NCI-H2227 (cell line): Measurements from ENCODE around the gene DUSP28.
"Not testable (repeated sequence)": the region's sequence is repeated elsewhere in the genome, so short reads cannot be mapped to it uniquely, and the experiment has no call there.

Experiments
- DNase-seq: peaks from one replicate; lab custom pipeline; 2025; ENCODE audit not compliant: unreplicated experiment; lab: John Stamatoyannopoulos, UW

Gene DUSP28

DNA sequence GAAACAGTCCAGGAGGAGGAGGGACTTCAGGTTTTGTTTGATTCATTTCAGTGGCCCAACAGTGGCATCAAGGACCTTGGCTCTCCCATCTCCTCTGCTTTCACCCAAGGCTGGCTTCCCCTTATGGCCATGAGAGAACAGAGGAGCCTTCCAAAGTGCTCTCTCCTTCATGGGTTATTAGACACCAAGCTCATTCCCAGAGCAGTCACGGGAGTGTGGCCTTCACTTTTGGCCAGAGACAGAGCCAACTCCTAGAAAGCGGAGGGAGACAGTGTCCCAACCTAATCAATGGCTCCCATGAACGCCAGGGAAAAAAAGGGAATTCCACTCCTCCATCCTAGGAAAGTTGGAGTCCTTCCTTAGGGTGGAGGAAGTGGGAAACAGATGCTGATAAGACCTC is 871 bp upstream of the DUSP28 start:
- no peak for DNase-seq

DNA sequence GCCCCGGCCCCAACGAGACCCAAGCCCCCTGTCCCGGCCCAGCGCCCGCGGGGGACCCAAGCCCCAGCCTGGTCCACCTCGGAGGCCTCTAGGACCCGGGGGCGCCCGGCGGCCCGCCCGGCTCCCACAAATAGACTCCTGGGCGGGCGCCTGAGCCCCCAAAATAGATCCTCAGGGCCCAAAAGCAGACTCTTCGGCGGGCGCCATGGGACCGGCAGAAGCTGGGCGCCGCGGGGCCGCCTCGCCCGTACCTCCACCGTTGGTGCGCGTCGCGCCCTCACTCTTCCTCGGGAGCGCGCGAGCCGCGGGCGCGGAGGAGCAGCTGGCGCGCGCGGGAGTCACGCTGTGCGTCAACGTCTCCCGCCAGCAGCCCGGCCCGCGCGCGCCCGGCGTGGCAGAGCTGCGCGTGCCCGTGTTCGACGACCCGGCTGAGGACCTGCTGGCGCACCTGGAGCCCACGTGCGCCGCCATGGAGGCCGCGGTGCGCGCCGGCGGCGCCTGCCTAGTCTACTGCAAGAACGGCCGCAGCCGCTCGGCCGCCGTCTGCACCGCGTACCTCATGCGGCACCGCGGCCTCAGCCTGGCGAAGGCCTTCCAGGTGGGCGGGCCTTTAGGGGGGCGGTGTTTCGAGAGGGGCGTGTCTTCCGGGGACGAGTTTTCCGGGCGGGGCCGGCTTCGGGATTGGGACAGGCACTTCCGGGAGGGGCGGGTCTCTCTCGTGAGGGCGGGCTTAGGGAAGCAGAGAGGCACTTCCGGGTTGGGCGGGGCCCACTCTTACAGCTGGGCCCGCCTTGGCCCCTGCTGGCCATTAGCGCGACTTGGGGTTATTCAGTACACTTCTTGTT is 545 bp downstream of the DUSP28 start:
- DNase-seq: peak; percentile 99

DNA sequence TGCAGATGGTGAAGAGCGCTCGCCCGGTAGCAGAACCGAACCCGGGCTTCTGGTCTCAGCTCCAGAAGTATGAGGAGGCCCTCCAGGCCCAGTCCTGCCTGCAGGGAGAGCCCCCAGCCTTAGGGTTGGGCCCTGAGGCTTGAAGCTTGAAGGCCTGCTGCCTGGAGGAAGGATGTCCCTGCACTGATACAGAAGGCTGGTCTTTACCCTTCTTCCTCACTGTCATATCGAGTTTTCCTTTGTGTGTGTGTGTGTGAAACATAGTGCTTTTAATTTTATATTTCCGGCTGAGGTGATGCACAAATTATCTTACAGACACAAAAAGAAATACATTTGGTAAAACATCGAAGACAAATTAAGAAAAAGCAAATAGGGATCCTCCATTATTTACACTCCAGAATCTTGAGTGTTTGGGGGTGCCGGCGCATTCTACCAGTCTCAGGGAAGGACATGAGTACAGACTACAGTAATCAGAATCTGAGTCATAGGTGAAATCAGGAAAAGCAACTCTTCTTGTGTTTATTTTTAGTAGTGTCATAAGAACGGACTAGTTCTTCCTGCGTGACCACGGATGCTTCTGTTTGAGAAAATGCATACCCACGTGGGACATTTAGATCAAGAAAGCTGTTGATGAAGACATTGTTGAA is 1.3 kb downstream of the DUSP28 start:
- no peak for DNase-seq

DNA sequence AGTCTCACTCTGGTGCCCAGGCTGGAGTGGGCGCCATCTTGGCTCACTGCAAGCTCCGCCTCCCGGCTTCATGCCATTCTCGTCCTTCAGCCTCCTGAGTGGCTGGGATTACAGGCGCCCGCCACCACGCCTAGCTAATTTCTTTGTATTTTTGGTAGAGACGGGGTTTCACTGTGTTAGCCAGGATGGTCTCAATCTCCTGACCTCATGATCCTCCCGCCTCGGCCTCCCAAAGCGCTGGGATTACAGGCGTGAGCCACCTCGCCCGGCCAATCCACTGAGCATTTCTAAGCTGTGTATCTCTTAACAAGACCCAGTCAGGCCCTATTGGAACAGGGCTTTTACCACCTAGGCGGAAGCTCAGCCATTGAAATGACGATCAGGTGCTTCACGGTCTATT is 3.1 kb downstream of the DUSP28 start:
- not testable (repeated sequence) for DNase-seq

DNA sequence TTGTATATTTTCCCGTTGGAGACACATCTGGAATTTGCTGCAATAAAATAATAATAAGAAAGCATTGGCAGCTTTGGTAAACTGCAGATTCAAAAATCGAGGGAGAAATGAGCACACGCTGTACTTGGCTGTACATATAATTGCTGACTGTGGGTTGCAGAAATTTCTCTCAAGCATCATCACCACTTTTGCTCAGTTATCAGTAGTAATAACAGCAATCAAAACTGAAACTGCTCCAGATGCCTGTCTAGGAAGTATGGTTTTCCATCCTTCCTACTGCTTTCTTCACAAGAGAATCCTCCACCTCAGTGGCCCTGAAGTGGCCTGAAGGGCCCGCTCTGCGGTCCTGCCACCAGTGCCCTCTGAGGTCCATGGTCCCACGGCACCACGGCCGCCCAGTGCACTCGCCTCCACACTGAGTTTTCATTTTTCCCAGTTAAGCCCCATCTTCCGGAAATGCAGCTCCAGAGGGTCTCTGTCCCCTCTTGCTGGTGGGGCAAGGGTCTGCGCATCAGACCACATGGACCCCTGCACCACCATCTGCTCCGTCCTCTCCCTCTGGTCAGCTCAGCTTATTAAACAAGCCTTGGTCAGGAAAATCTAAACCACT is 3.9 kb downstream of the DUSP28 start:
- DNase-seq: no peak

DNA sequence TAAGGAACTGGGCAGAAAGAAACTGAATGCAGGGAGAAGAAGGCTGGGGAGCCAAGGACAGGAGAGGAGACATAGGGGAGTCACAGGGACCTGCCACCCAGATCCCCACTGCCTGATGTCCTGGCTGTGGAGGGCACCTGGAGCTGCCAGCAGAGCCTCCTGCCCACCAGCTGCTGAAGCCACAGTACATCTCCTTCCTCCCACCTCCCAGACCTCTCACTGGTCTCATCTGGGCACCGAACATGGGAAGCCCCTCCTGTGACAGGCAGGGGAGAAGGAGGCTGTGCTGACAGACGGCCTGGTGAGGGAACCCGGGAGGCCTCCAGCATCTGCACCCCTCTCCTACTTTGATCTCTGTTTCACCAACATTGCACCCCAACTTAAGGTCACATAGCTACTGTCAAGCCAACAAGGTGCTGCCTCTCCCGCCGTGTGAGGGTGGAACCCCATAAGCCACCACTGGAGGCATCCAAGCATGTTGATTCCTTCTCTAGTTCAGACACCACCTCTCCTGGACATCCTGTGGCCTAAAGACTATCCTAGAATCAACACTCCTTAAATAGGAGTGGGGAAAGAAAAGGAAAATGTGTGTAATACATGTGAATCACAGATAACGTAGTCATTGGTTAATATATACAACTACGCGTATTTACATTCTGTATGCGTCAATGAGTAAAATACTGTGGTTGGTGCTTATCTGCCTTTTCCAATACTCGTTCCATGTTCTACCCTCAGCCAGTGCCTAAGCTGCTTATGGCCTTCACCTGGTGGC is 4.6 kb downstream of the DUSP28 start:
- DNase-seq: no peak

DNA sequence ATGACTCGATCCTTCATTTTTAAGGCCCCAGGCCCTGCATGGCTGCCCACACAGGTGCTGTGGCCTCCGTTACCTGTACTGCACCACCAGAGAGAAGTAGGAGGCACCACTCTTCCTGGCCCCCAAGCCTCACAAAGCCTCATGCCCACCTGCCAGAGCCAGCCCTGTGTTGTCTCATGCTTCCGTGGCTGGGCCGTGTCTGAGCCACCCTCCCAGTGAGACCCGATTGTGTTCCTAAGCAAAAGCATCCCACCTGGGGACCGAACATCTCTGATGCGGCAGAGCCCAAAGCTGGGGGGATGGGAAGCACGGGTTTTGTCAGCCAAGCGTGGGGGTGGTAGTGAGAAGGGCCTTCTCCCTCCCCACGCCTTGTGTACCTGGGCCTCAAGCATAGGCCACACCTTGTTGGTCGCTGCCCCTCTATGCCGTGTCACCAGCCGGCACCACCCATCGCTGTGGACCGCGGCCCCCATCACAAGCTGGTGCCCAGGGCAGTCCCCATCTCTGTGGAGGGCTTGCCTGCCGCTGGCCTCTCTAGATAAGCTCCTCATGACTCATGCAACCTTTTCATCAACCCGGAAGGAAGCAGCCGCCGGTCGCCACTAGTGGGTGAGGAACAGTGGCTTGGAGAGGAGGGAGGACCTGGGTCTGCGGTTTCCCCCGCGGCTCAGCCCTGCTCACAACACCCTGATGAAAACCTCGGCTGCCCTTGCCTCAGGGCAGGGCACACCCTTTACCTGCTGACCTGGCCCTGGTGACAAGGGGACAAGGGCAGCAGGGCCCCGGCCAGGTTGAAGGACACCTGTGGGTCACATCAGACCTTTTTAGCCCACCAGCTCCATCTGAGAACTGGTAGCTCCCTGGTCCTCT is 5.4 kb downstream of the DUSP28 start:
- peak; percentile 35 for DNase-seq

DNA sequence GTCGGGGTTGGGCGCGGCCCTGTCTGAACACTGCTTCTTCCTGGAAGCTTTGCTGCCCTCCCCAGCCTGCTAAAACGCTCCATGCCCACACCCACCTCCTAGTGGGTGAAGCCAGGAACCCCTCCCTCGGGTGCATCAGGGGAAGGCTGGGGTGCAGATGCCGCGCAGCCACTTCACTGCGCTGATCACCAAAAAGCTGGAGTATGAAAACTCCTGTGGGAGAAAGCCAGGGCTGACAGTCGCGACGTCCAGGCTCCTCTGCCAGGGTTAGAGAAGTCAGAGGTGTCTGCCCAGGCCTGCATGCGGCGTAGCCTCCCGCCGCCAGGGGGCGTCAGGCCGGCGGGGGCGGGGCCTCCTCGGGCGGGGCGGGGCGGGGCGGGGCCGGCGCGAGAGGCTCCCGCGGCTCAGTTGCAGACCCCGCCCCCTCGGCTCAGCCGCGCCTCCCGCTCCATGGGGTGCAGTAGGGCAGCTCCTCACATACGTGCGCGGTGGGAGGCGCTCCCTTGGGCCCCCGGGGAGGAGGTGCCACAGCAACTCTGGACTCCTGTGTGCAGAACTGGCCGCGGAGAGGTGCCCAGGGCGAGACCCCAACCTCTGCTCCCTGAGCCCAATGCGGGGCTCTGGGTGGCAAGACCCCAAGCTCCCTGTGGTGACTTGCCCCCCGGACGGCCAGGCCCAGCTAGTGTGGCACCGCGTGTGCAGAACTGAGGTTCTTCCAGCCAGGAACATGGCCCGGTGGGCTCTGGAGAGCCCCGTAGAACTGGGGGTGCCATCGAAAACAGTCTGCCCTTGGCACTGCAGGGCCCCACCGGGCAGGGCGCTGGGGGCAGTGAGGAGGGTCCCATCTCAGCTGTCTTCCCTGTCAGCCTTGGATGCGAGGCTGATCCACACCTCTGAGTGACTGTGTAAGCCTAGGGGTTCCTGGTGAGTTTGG is 6.3 kb downstream of the DUSP28 start:
- DNase-seq: peak; percentile 86

DNA sequence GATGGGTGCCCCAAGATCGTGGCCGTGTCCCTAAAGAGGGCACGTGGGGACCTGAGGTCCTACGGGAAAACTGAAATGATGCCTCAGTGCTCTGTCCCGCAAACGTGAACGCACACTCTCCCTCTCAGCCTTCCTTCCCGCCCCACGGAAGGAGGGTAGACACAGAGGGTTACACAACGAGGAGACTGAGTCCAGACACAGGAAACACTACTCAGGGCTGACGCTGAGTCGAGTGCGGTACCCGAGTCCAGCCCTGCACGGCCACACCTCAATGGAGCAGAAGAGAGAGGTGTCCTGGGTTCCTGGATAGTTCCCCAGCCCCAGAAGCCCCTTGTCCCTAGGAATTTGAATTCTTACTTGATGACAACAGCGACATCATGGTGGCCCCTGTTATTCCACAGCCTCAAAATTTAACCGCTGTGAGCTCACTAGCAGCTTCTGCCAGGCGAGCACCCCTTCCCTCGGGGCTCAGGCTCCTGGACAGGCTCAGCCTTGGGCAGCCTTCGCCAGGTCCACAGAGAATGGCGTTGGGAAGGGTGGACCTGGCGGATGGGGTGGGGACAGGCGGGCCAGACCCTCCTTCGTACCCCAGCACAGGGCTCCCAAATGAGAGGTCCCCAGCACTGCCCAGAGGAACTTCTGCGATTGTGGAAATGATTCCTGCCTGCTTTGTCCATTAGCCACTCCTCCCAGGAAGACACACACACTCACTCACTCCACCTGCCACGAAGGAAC is 7.1 kb downstream of the DUSP28 start:
- no peak for DNase-seq

DNA sequence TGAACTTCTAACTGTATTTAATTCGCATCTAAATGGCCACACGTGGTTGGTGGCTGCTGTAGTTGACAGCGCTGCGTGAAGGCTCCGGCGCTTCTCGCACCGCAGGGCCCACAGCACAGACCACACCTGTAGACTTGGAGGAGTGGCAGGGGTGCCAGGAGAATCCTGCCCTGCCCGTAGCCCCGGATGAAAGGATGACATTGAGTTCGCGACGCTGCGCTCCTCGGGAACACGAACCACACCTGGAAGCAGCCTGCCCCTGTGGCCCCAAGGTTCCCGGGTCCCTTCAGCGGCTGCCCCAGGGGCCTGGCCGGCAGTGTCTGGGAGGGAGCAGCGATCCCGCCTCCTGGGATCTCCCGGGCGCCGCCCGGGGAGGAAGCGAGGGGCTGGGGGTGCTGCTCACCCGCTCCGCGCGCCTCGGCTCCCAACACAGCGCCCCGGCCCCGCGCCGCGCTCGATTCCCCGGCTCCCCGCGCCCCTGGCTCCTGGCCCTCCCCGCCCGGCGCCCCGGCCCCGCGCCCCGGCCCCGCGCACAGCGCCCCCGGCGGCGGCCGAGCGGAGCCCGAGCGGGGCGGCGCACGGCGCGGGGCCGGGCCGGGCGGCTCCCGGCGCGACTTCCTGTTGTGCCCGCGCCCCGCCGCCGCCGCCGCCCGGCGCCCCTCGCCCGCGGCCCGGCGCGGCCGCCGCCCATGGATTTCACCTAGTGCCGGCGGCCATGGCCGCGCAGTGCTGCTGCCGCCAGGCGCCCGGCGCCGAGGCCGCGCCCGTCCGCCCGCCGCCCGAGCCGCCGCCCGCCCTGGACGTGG is 7.9 kb downstream of the DUSP28 start, which contains the start of gene RNPEPL1:
TSS of gene RNPEPL1 (plus strand) at position 613 of the 806 bp plus-strand sequence. CDS start at position 716, 103 bp downstream.
- DNase-seq: peak; percentile 68

DNA sequence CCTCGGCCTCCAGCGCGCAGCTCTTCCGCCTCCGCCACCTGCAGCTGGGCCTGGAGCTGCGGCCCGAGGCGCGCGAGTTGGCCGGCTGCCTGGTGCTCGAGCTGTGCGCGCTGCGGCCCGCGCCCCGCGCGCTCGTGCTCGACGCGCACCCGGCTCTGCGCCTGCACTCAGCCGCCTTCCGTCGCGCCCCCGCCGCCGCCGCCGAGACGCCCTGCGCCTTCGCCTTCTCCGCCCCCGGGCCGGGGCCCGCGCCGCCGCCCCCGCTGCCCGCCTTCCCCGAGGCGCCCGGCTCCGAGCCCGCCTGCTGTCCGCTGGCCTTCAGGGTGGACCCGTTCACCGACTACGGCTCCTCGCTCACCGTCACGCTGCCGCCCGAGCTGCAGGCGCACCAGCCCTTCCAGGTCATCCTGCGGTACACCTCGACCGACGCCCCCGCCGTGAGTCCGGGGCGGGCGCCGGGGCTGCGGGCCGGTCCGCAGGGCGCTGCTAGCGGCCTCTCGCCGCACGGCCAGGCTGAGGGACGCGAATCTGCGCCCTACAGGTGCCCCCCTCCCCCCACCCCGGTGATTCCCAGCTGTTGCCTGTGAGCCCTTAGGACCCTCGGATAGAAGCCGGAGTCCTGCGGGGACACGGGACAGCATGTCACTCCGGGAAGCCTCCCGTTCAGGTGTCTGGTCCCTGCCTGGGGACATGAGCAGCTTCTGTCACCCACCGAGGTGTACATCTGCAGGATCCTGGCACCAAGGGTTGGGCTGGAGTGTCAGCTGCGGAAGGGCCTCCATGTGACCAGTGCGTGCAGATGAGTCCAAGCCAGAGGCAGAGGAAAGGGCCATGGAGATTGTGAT is 8.7 kb downstream of the DUSP28 start:
- DNase-seq: peak; percentile 70

DNA sequence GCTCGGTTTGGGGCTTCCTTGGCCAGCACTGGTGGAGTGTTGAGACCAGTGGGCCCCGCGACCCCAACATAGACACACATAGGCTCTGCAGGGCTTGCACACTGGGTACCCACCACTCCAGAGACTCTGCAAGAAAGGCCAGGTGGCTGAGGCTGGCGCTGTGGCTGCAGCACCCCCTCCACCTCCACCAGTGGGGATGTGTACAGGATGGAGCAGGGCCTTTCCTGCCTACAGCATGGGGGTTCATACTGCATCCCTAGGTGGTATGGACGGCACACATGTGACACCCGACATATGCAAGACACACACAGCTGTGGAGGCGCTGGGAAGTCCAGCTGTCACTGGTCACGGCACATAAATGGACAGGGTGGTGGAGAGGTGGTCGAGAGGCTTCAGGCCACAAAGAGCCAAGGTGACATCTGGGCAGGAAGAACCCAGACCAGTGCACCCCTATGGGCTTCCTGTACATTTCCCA is 9.4 kb downstream of the DUSP28 start:
- no peak for DNase-seq

DNA sequence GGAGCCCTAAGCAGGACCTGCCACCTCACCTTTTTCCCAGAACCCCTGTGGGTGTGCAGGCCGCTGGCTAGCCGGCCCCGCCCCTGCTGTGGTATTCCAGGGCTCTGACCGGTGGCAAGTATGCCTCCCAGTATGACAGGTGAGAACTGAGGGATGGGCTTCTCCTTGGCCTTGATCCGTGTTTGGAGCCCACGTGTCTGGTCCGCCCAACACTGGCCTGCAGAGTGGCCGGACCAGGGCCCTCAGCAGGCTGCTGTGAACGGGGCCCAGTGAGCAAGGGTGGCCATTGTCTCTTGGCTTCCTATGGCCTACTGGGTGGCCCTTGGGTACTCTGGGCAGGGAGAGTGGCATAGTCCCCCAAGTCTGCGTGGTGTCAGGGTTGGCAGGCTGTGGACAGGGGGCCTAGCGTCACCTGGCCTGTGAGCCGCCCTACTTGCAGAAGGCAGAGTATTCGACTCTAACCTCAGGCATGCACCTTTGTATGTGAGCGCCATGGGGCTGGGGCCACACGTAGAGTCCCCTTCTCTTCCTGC is 9.9 kb downstream of the DUSP28 start:
- DNase-seq: no peak

DNA sequence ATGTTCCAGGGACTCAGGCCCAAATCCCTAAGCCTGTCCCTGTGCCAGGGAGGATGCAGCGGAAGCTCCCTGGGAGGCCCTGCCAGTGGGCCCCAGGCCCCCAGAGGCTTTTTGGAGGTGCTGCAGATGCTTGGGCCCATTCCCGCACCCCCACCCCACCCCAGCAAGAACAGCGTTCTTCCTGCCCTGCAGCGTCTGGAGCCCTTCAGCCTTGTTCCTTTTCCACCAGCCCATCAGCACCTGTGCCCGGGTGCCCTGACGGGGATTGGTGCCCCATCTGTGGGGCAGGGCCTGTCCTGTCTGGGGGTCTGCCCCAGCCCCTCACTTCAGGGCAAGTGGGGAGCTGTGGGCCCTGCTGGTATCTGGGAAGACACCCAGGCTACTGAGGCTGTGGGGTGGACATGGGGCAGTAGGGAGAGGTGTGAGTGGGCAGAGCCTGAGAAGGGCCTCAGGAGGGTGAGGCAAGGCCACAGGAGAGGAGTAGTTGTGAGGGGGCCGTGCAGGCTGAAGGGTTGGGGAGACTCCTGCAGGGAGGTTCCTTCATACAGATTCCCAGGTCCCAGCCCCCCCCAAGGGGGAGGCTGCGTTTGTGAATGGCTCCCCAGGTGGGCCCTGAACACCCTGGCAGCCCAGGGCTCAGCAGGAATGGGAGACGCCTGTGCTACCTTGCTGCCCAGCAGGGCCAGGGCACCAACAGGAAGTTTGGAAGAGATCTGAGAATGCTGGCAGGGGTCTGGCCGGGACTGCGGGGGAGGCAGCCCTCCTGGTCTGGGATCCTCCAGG is 10.6 kb downstream of the DUSP28 start:
- no peak for DNase-seq

DNA sequence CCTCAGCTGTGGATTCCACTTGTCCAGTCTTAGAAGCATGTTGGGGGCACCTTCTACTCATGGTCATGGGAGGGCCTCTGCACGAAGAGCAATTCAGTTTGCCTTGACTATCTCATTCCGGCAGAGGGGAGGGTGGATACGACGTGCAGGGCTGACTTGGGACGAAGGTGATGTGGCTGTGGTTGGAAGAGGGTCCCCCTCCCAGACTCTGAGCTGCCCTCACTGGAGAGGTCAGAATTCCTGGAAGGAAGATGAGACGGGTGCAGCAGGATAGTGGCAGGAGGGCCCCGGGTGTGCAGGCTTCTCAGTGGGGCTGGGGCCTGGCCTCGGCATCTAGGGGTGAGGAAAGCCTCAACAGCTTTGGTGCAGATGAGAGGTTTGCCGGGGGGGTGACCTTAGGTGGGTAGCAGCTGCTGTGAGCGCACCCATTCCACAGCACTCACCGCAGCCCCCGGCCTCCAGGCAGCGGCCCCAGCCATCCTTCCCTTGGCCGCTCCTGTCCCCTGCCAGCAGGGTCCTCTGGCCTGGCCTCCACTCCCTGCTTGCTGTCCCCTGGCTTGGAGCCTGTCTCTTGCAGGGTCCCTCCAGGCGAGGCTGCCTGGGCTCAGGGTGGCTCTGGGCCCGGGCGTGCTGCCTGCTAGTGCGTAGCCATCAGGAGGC is 11.3 kb downstream of the DUSP28 start:
- no peak for DNase-seq
